KMS-11 (cell line): Measurements from ENCODE around the gene KSR2.

Experiments
- H2AFZ ChIP-seq: fragments of 200-600 bp; sonication (generic); 2 replicates; pipeline ENCODE4 v1.6.1; 2016; ENCODE audit warnings: antibody characterized with exemption, mixed run types, low read depth
- H3K27ac ChIP-seq: fragments of 200-600 bp; sonication (generic); 2 replicates; pipeline ENCODE4 v1.6.1; 2016; ENCODE audit warnings: mild to moderate bottlenecking, mixed run types
- H3K27me3 ChIP-seq: fragments of 200-600 bp; sonication (generic); 2 replicates; pipeline ENCODE4 v1.6.1; 2017; ENCODE audit warnings: mild to moderate bottlenecking, low read depth, mixed run types, moderate library complexity; ENCODE audit not compliant: insufficient read depth
- H3K36me3 ChIP-seq: fragments of 200-600 bp; sonication (generic); 2 replicates; pipeline ENCODE4 v1.6.1; 2017; ENCODE audit warnings: mild to moderate bottlenecking, mixed run types; ENCODE audit not compliant: insufficient read depth
- H3K4me1 ChIP-seq: fragments of 200-600 bp; sonication (generic); 2 replicates; pipeline ENCODE4 v1.6.1; 2016; ENCODE audit warnings: mild to moderate bottlenecking, low read depth, mixed run types; ENCODE audit not compliant: poor library complexity, severe bottlenecking
- H3K4me2 ChIP-seq: fragments of 200-600 bp; sonication (generic); 2 replicates; pipeline ENCODE4 v1.7.0; 2016; ENCODE audit warnings: mild to moderate bottlenecking, mixed run types
- H3K4me3 ChIP-seq: fragments of 200-600 bp; sonication (generic); IDR thresholded peaks from 2 replicates; pipeline ENCODE4 v1.6.1; 2017; ENCODE audit warnings: low read depth, low read length, mixed read lengths; ENCODE audit not compliant: insufficient read depth
- H3K79me2 ChIP-seq: fragments of 200-600 bp; sonication (generic); 2 replicates; pipeline ENCODE4 v1.6.1; 2016; ENCODE audit warnings: low read depth, mixed run types; ENCODE audit not compliant: insufficient read depth
- H3K9ac ChIP-seq: fragments of 200-600 bp; sonication (generic); 2 replicates; pipeline ENCODE4 v1.6.1; 2016; ENCODE audit warnings: mild to moderate bottlenecking, mixed run types
- H4K20me1 ChIP-seq: fragments of 200-600 bp; sonication (generic); 2 replicates; pipeline ENCODE4 v1.6.1; 2016; ENCODE audit warnings: mild to moderate bottlenecking, mixed run types; ENCODE audit not compliant: insufficient read depth
- CTCF ChIP-seq: fragments of 200-600 bp; sonication (generic); conservative IDR thresholded peaks from 2 replicates; pipeline ENCODE4 v1.6.1; 2017; ENCODE audit warnings: low read depth, mild to moderate bottlenecking, antibody characterized with exemption, low read length, moderate library complexity, mixed read lengths

Gene KSR2

GRCh38 chr12:117921929-117922777 lies 46.6 kb downstream of the KSR2 start:
- no peak overlapping the region for H3K4me3 ChIP-seq
- no peaks in the 10 kb centered on the region for H3K79me2 ChIP-seq
- no peaks in the 10 kb centered on the region for H3K4me1 ChIP-seq
- no peaks in the 10 kb centered on the region for H3K27me3 ChIP-seq
- no peak for TF ChIP-seq CTCF
- H4K20me1 ChIP-seq, result no peaks in the 10 kb centered on the region
- H3K4me2 ChIP-seq, result no peak overlapping the region
- no peaks in the 10 kb centered on the region for H3K36me3 ChIP-seq
- H2AFZ ChIP-seq, result no peak overlapping the region
- H3K9ac ChIP-seq, result no peak overlapping the region
- no peak overlapping the region for H3K27ac ChIP-seq

DNA sequence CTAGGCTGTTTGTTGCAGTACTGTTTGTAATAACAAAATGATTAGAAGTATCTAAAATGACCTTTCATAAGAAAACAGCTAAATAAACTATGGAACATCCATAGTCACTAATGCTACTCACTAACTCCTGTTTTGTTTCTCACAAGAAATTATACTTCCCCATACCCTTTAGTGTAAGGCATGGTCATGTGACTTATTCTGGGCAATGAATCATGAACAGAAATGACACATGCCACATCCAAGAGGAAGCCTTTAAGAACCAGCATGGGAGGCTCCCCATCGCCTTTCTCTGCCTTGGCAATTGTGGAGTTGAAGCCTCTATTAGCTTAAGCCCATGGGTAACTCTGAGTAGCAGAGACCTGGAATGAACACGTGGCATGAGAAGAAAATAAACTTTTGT lies 49.3 kb downstream of the KSR2 start:
- H2AFZ ChIP-seq, result no peak overlapping the region
- no peak overlapping the region for H3K27ac ChIP-seq
- no peak overlapping the region for H3K4me3 ChIP-seq
- no peaks in the 10 kb centered on the region for H3K79me2 ChIP-seq
- H3K27me3 ChIP-seq, result no peaks in the 10 kb centered on the region
- no peaks in the 10 kb centered on the region for H3K4me1 ChIP-seq
- no peaks in the 10 kb centered on the region for H3K36me3 ChIP-seq
- H4K20me1 ChIP-seq, result no peaks in the 10 kb centered on the region
- H3K9ac ChIP-seq, result no peak overlapping the region
- H3K4me2 ChIP-seq, result no peak overlapping the region
- TF ChIP-seq CTCF, result no peak

DNA sequence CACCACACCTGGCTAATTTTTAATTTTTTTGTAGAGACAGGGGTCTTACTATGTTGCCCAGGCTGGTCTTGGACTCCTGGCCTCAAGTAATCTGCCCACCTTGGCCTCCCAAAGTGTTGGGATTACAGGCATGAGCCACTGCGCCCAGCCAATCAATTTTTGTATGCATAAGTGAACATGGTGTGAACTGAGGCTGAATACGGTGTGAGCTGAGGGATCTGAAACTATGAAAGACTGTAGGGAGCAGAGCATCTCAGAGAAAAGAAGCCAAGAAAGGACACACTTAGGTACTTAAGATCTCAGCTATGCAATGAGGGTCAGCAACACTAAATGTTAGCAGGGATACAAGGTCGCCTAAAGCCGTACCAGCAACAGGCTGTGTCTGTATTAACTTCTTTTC lies 54.1 kb downstream of the KSR2 start:
- H3K27ac ChIP-seq, result no peak overlapping the region

GRCh38 chr12:117912756-117913155 lies 56.0 kb downstream of the KSR2 start:
- H3K4me2 ChIP-seq, result no peak overlapping the region
- no peaks in the 10 kb centered on the region for H3K36me3 ChIP-seq
- H3K27me3 ChIP-seq, result no peaks in the 10 kb centered on the region
- no peaks in the 10 kb centered on the region for H3K4me1 ChIP-seq
- H3K4me3 ChIP-seq, result no peak overlapping the region
- no peak overlapping the region for H3K9ac ChIP-seq
- no peak overlapping the region for H3K27ac ChIP-seq
- H2AFZ ChIP-seq, result no peak overlapping the region
- no peaks in the 10 kb centered on the region for H4K20me1 ChIP-seq
- TF ChIP-seq CTCF, result no peak
- H3K79me2 ChIP-seq, result no peaks in the 10 kb centered on the region

More for the DNA sequence above, 54.1 kb downstream of the KSR2 start:
- no peaks in the 10 kb centered on the region for H3K36me3 ChIP-seq
- no peaks in the 10 kb centered on the region for H3K4me1 ChIP-seq
- H3K4me2 ChIP-seq, result no peak overlapping the region
- H3K79me2 ChIP-seq, result no peaks in the 10 kb centered on the region
- no peak overlapping the region for H2AFZ ChIP-seq
- TF ChIP-seq CTCF, result no peak
- no peaks in the 10 kb centered on the region for H4K20me1 ChIP-seq
- no peak overlapping the region for H3K4me3 ChIP-seq
- H3K27me3 ChIP-seq, result no peaks in the 10 kb centered on the region
- no peak overlapping the region for H3K9ac ChIP-seq
